CD4-positive, CD25-positive, alpha-beta regulatory T cell (primary cell): ENCODE results near the gene SLC33A1. TPM values are rescaled to one million over a fixed set of nuclear protein-coding genes. Genes with fewer than 3 reads are reported as not detected.
A peak's percentile ranks its signal among the peaks of the same experiment; 100 is the strongest.
"Not testable (repeated sequence)": the region's sequence is repeated elsewhere in the genome, so short reads cannot be mapped to it uniquely, and the experiment has no call there.

Source experiments
- ATAC-seq, 2 donors: fragments of 150-1000 bp; cut with Tn5 transposase; one replicate each; pipeline ENCODE4 v1.10.0; 2021; ENCODE audit warnings: low read depth in 2 of 2, moderate number of reproducible peaks in 2 of 2, moderate library complexity in 1 of 2
- DNase-seq, 3 donors: peaks; one replicate each; pipeline versions ENCODE4 v3.0.0 to v3.0.0-alpha.2; 2012 to 2022; ENCODE audit warnings: mixed read lengths in 1 of 3
- H3K27ac ChIP-seq: one replicate; pipeline ENCODE4 v1.7.0; 2013; ENCODE audit warnings: mild to moderate bottlenecking, low read length; ENCODE audit not compliant: insufficient read depth, poor library complexity, severe bottlenecking
- H3K27me3 ChIP-seq: one replicate; pipeline ENCODE4 v1.7.0; 2013; ENCODE audit warnings: low read length; ENCODE audit not compliant: control insufficient read depth, insufficient read depth
- H3K36me3 ChIP-seq: one replicate; pipeline ENCODE4 v1.7.0; 2013; ENCODE audit warnings: mild to moderate bottlenecking, low read length, moderate library complexity; ENCODE audit not compliant: control insufficient read depth, insufficient read depth
- H3K4me1 ChIP-seq: 2 replicates; pipeline ENCODE4 v1.7.0; 2013; ENCODE audit warnings: mild to moderate bottlenecking, low read length; ENCODE audit not compliant: insufficient read depth, control insufficient read depth, poor library complexity, severe bottlenecking
- H3K4me3 ChIP-seq: one replicate; pipeline ENCODE4 v1.7.0; 2013; ENCODE audit warnings: low read depth, mild to moderate bottlenecking, low read length, moderate library complexity
- H3K9me3 ChIP-seq, 2 experiments: 1 replicate in 1 of 2; 2 replicates in 1 of 2; pipeline ENCODE4 v1.7.0; 2013; ENCODE audit warnings: low read length in 2 of 2, mild to moderate bottlenecking in 1 of 2, moderate library complexity in 1 of 2; ENCODE audit not compliant: control insufficient read depth in 2 of 2
- H3K27ac Mint-ChIP-seq, 3 donors: one replicate each; pipeline ENCODE4 v1.8.0; 2020 to 2022; ENCODE audit warnings: mild to moderate bottlenecking in 3 of 3, mixed read lengths in 3 of 3, moderate library complexity in 2 of 3
- H3K27me3 Mint-ChIP-seq: one replicate; pipeline ENCODE4 v1.8.0; 2022; ENCODE audit warnings: mild to moderate bottlenecking, mixed read lengths
- H3K36me3 Mint-ChIP-seq: one replicate; pipeline ENCODE4 v1.8.0; 2020; ENCODE audit warnings: mixed read lengths
- H3K4me1 Mint-ChIP-seq, 4 donors: one replicate each; pipeline ENCODE4 v1.8.0; 2020 to 2022; ENCODE audit warnings: mixed read lengths in 4 of 4, mild to moderate bottlenecking in 1 of 4
- H3K4me3 Mint-ChIP-seq, 4 donors: one replicate each; pipeline ENCODE4 v1.8.0; 2020 to 2022; ENCODE audit warnings: mild to moderate bottlenecking in 4 of 4, mixed read lengths in 4 of 4, moderate library complexity in 3 of 4
- H3K9me3 Mint-ChIP-seq, 7 donors: one replicate each; pipeline ENCODE4 v1.8.0; 2020 to 2022; ENCODE audit warnings: mixed read lengths in 7 of 7, mild to moderate bottlenecking in 3 of 7, moderate library complexity in 2 of 7
- polyA plus RNA-seq, 4 donors: library from polyadenylated mRNA; unstranded; fragments of 300-500 nt; fragmentation: Illumina TruSeq; gene quantifications; one replicate each; pipeline ENCODE4 v1.2.3, GENCODE V29; 2021
- total RNA-seq: library from RNA; stranded (reverse); gene quantifications from one replicate; pipeline ENCODE4 v1.2.3, GENCODE V29; 2022

SLC33A1 gene
- total and polyA plus RNA-seq, 5 donors from 2014 or later: 16.6 to 20.0 (median 18.3) TPM

DNA sequence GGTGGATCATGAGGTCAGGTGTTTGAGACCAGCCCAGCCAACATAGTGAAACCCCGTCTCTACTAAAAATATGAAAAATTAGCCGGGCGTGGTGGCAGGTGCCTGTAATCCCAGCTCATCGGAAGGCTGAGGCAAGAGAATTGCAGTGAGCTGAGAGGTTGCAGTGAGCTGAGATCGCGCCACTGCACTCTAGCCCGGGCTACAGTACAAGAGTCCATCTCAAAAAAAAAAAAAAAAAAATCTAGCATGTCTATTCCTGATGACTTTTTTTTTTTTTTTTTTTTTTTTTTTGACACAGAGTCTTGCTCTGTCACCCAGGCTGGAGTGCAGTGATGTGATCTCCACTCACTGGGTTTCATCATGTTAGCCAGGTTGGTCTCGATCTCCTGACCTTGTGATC lies 32.1 kb upstream of the SLC33A1 start:
- not testable (repeated sequence) for H3K27me3 Mint-ChIP-seq, ATAC-seq

DNA sequence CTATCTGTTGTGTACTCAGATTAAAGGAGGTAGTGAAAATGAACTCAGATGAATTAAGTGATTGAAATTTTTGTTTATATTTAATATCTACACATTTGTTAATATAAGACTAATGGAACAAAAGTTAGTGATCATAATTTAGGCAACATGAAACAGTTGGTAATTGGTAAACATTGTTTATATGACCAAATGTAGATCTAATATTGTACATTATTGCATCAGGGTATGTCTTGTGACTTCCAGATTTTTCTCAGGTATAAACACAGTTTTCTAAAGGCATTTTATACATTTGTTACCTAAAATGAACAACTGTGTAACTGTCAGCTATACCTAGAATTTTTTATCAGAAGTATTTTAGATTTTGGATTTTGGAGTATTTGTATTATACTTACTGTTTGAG lies 31.1 kb upstream of the SLC33A1 start:
- no peak for DNase-seq
- H3K4me1 Mint-ChIP-seq: peaks cover 28 to 62% (median 45%) of the 10 kb centered on the region in 4 donors

More for the DNA sequence above, 32.1 kb upstream of the SLC33A1 start:
- H3K4me3 ChIP-seq, H3K36me3 Mint-ChIP-seq, H3K27ac Mint-ChIP-seq, H3K9me3 ChIP-seq, DNase-seq, H3K4me1 ChIP-seq, H3K4me3 Mint-ChIP-seq, H3K36me3 ChIP-seq, H3K27me3 ChIP-seq, H3K9me3 Mint-ChIP-seq, H3K27ac ChIP-seq: not testable (repeated sequence)
- H3K4me1 Mint-ChIP-seq: peaks cover 29 to 62% (median 46%) of the 10 kb centered on the region in 4 donors

DNA sequence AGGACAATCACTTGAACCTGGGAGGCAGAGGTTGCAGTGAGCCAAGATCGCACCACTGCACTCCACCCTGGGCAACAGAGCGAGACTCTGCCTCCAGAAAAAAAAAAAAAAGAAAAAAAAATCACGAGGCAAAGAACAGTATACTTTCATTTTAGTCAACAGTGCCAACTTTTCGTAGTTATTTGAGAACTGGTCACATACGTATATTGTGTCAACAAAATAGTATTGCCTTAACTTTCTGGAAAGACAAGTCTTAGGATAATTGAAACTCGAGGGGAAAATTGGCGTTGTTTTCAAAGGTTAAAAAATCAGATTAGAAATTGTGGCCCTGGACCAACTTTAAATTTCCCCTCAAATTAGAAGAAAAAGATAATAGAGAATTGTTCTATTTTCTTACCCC lies 30.1 kb upstream of the SLC33A1 start:
- Histone ChIP-seq H3K9me3 (no peaks in the 10 kb centered on the region), H3K36me3 (no peaks in the 10 kb centered on the region), H3K27ac (no peak overlapping the region), H3K4me1 (peaks cover 7% of the 10 kb centered on the region), H3K27me3 (no peaks in the 10 kb centered on the region), H3K4me3 (no peak overlapping the region)
- Mint-ChIP-seq H3K4me1 (peaks cover 27 to 63% (median 47%) of the 10 kb centered on the region in 4 donors), H3K4me3 (no peak overlapping the region), H3K9me3 (no peaks in the 10 kb centered on the region), H3K27ac (peak overlapping the region in 1 of 3 donors; percentile 10), H3K27me3 (no peaks in the 10 kb centered on the region), H3K36me3 (no peaks in the 10 kb centered on the region)
- ATAC-seq (no peak), DNase-seq (no peak)

More for the DNA sequence above, 31.1 kb upstream of the SLC33A1 start:
- H3K36me3 Mint-ChIP-seq: no peaks in the 10 kb centered on the region
- no peaks in the 10 kb centered on the region for H3K9me3 Mint-ChIP-seq
- Histone ChIP-seq H3K9me3 (no peaks in the 10 kb centered on the region), H3K27me3 (no peaks in the 10 kb centered on the region), H3K4me1 (peaks cover 5% of the 10 kb centered on the region), H3K27ac (no peak overlapping the region), H3K4me3 (no peak overlapping the region), H3K36me3 (no peaks in the 10 kb centered on the region)
- no peak overlapping the region for H3K4me3 Mint-ChIP-seq
- no peaks in the 10 kb centered on the region for H3K27me3 Mint-ChIP-seq
- ATAC-seq: no peak
- no peak overlapping the region for H3K27ac Mint-ChIP-seq

DNA sequence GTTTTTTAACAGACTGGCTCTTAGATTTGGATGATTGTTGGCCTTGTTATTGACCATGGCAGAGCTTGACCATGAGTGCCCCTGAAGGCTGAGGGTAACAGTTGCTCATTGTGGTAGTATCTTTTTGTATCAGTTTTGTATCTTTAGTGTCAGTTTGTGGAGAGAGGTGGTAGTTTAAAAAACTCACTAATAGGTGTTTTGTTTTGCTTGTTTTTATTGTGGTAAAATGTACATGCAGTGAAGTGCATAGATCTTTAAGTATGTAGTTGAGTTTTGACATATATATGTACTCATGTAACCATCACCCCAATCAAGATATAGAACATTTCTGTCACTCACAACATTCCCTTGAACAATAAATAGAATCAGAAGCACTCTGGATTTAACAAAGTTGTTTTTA lies 26.1 kb upstream of the SLC33A1 start:
- peak overlapping the region in 1 of 4 donors; percentile 34 for H3K4me3 Mint-ChIP-seq

DNA sequence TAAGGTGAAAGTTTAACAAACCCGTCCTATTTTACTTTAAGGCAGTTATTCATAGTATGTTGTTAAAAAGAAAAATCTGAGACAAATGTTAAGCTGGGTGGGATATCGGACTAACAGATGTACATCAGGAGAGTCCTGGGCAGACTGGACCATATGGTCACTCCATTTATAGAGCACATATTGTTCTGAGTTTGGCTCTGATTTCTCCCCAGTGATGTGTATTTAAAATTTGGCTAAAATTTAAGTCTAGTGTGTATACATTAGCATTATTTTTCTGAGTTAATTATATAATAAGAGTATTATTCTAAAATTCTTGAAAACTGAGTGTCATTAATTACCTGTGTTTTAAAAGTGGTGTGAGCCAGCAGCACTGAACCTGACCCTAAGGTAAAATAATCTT lies 22.3 kb upstream of the SLC33A1 start:
- Mint-ChIP-seq H3K4me3 (no peak overlapping the region), H3K9me3 (no peaks in the 10 kb centered on the region)
- H3K36me3 ChIP-seq: no peaks in the 10 kb centered on the region

More for the DNA sequence above, 26.1 kb upstream of the SLC33A1 start:
- no peak for DNase-seq
- no peaks in the 10 kb centered on the region for H3K9me3 ChIP-seq
- no peak overlapping the region for H3K27ac ChIP-seq
- Mint-ChIP-seq H3K36me3 (no peaks in the 10 kb centered on the region), H3K27me3 (no peaks in the 10 kb centered on the region), H3K4me1 (peaks cover 30 to 75% (median 51%) of the 10 kb centered on the region in 4 donors), H3K27ac (no peak overlapping the region), H3K9me3 (no peaks in the 10 kb centered on the region)
- H3K27me3 ChIP-seq: no peaks in the 10 kb centered on the region
- no peaks in the 10 kb centered on the region for H3K36me3 ChIP-seq
- peak overlapping the region; percentile 37 for H3K4me3 ChIP-seq
- H3K4me1 ChIP-seq: peaks cover 16% of the 10 kb centered on the region
- ATAC-seq: no peak

DNA sequence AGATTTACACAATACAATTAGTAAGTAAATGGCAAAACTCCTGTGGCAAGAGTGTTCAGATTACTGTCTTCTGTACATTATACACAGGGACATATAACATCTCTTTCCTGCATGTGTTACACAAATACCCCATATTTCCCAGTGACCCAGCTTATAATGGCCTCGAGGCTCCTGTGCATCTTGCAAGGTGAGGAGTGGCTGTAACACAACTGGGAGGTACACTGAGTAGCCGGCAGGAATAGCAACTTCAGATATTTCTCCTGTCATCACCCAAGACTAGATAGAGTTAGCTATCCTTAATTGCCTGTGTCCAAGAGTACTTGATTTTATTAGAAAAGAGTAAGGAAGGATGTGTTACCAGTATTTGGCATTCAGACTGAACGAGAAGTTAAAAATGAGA lies 21.8 kb upstream of the SLC33A1 start:
- Histone ChIP-seq H3K27ac (no peak overlapping the region), H3K9me3 (no peaks in the 10 kb centered on the region), H3K27me3 (no peaks in the 10 kb centered on the region), H3K4me3 (no peak overlapping the region), H3K4me1 (peaks cover 27% of the 10 kb centered on the region), H3K36me3 (no peaks in the 10 kb centered on the region)
- Mint-ChIP-seq H3K27ac (no peak overlapping the region), H3K36me3 (no peaks in the 10 kb centered on the region), H3K4me1 (peaks cover 36 to 80% (median 60%) of the 10 kb centered on the region in 4 donors), H3K4me3 (peak overlapping the region in 2 of 4 donors; percentile 5 to 79), H3K9me3 (no peaks in the 10 kb centered on the region), H3K27me3 (no peaks in the 10 kb centered on the region)
- no peak for DNase-seq
- ATAC-seq: no peak

More for the DNA sequence above, 22.3 kb upstream of the SLC33A1 start:
- Mint-ChIP-seq H3K4me1 (peaks cover 38 to 83% (median 60%) of the 10 kb centered on the region in 4 donors), H3K27me3 (no peaks in the 10 kb centered on the region), H3K27ac (no peak overlapping the region), H3K36me3 (no peaks in the 10 kb centered on the region)
- no peaks in the 10 kb centered on the region for H3K9me3 ChIP-seq
- H3K4me3 ChIP-seq: no peak overlapping the region
- H3K4me1 ChIP-seq: peaks cover 27% of the 10 kb centered on the region
- H3K27me3 ChIP-seq: no peaks in the 10 kb centered on the region
- ATAC-seq (no peak), DNase-seq (no peak)
- no peak overlapping the region for H3K27ac ChIP-seq

DNA sequence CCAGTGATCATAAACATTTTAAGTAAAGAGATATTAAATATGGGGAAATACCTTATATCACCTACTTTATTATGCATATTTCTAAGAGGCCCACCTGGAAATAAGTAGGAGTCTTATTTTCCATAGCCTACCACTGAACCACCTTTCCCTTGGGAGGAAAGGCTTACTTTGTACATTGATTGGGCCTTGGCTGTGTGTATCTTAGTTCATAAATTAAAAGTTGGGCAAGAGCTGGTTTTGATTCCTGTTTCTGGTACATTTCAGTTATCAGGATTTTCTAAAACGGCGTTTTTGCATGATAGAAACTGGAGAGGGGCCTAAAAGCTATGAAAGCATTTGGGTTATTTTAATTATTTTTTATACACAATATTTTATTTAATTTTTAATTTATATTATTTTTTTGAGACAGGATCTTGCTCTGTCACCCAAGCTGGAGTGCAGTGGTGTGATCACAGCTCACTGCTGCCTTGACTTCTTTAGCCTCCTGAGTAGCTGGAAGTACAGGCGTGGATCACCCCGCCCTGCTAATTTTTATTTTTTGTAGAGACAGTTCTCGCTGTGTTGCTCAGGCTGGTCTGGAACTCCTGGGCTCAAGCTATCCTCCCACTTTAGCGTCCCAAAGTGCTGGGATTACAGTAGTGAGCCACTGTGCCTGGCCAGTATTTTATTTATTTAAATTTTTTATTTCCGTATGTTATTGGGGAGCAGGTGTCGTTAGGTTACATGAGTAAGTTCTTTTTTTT lies 18.8 kb upstream of the SLC33A1 start:
- no peak overlapping the region for H3K27ac ChIP-seq
- no peaks in the 10 kb centered on the region for H3K9me3 Mint-ChIP-seq
- no peak for ATAC-seq
- peaks cover 23% of the 10 kb centered on the region for H3K4me1 ChIP-seq
- no peaks in the 10 kb centered on the region for H3K27me3 ChIP-seq
- no peaks in the 10 kb centered on the region for H3K36me3 Mint-ChIP-seq
- H3K9me3 ChIP-seq: no peaks in the 10 kb centered on the region
- H3K27ac Mint-ChIP-seq: no peak overlapping the region
- no peaks in the 10 kb centered on the region for H3K27me3 Mint-ChIP-seq
- H3K36me3 ChIP-seq: no peaks in the 10 kb centered on the region
- no peak for DNase-seq
- peak overlapping the region in 3 of 4 donors; percentile 96 to 97 (median 96) for H3K4me3 Mint-ChIP-seq
- peaks cover 26 to 60% (median 41%) of the 10 kb centered on the region in 4 donors for H3K4me1 Mint-ChIP-seq
- peak overlapping the region; percentile 86 for H3K4me3 ChIP-seq

DNA sequence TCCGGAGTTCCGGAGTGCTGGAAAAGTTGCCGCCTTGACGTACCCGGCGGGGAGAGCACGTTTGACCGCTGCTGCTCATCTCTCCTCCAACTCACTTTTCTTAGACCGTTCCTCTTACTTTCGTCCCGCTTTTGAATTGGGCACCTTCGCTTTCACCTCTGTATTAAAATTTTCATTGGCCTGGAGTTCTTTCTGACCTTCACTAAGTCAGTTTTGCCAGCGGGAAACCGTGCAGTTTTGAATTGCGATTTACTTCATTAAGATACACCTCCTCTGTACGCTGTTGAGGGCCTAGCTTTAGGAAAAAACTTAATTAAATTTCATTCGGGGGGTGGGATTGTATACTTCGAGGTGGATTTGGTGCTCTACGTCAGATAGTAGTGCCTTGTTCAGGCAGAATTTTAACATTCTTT lies 17.5 kb upstream of the SLC33A1 start:
- peak overlapping the region; percentile 92 to 98 (median 94) for H3K27ac Mint-ChIP-seq
- H3K4me3 Mint-ChIP-seq: peak overlapping the region; percentile 96 to 97 (median 96)
- H3K9me3 Mint-ChIP-seq: no peaks in the 10 kb centered on the region
- Histone ChIP-seq H3K9me3 (no peaks in the 10 kb centered on the region), H3K4me1 (peaks cover 23% of the 10 kb centered on the region), H3K27ac (peak overlapping the region; percentile 87), H3K4me3 (peak overlapping the region; percentile 86), H3K27me3 (no peaks in the 10 kb centered on the region), H3K36me3 (no peaks in the 10 kb centered on the region)
- H3K4me1 Mint-ChIP-seq: peaks cover 21 to 48% (median 35%) of the 10 kb centered on the region in 4 donors
- H3K36me3 Mint-ChIP-seq: no peaks in the 10 kb centered on the region
- ATAC-seq (no peak), DNase-seq (no peak)
- H3K27me3 Mint-ChIP-seq: no peaks in the 10 kb centered on the region
